GM23338 (cell line): ENCODE measurements around the gene DONSON.

Experiments used
- CREB1 ChIP-seq: fragments of 250-450 bp; sonication (Bioruptor Pico); IDR thresholded peaks from 2 replicates; pipeline ENCODE4 v1.5.0; 2020; ENCODE audit warnings: low read depth, mild to moderate bottlenecking, moderate library complexity
- EZH2 ChIP-seq: fragments of 200-600 bp; sonication (generic); IDR thresholded peaks from one replicate; pipeline ENCODE4 v1.8.0; 2017; ENCODE audit warnings: antibody characterized with exemption, mild to moderate bottlenecking, low read depth; ENCODE audit not compliant: unreplicated experiment
- EZH2phosphoT487 ChIP-seq: fragments of 200-600 bp; sonication (generic); IDR thresholded peaks from one replicate; pipeline ENCODE4 v1.8.1; 2018; ENCODE audit warnings: antibody characterized with exemption; ENCODE audit not compliant: unreplicated experiment
- POLR2AphosphoS5 ChIP-seq: IDR thresholded peaks from 2 replicates; pipeline ENCODE4 v1.6.1; 2016; ENCODE audit warnings: antibody characterized with exemption, low read depth
- TF ChIP-seq, protein P1 (sequence below), 2 experiments: fragments of 200-600 bp in 1 of 2; sonication (generic) in 1 of 2; conservative IDR thresholded peaks; 2 replicates each; pipeline versions ENCODE4 v1.5.1 to v1.6.1; 2016 to 2017; ENCODE audit warnings: antibody characterized with exemption in 2 of 2, low read depth in 2 of 2, mild to moderate bottlenecking in 2 of 2, moderate library complexity in 1 of 2
- TF ChIP-seq, protein P2 (sequence below): IDR thresholded peaks from one replicate; pipeline ENCODE4 v1.6.1; 2018; ENCODE audit warnings: antibody characterized with exemption; ENCODE audit not compliant: unreplicated experiment

DNA sequence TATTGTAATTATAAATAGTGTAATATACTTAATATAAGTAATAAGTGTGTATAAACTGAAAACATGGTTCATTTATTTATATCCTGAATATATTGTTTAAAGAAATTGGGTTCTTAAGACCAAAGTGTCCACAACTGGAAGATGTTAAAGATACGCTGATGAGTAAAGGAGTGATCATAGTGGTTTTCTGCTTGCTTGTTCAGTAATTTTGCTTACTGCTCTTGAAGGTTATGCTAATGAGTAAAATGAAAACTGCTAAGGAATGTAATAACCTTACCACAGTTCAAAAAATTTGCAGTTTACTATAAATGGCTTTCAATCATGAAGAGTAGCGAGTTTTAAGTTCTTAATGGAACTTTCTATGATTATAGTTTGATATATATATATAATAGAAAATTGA is 22.0 kb downstream of the DONSON start:
- TF ChIP-seq EZH2phosphoT487 (no peak), EZH2 (no peak), POLR2AphosphoS5 (no peak), CREB1 (CRISPR knock-in tag) (no peak)
- TF ChIP-seq, protein P1, sequence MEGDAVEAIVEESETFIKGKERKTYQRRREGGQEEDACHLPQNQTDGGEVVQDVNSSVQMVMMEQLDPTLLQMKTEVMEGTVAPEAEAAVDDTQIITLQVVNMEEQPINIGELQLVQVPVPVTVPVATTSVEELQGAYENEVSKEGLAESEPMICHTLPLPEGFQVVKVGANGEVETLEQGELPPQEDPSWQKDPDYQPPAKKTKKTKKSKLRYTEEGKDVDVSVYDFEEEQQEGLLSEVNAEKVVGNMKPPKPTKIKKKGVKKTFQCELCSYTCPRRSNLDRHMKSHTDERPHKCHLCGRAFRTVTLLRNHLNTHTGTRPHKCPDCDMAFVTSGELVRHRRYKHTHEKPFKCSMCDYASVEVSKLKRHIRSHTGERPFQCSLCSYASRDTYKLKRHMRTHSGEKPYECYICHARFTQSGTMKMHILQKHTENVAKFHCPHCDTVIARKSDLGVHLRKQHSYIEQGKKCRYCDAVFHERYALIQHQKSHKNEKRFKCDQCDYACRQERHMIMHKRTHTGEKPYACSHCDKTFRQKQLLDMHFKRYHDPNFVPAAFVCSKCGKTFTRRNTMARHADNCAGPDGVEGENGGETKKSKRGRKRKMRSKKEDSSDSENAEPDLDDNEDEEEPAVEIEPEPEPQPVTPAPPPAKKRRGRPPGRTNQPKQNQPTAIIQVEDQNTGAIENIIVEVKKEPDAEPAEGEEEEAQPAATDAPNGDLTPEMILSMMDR (conservative IDR thresholded peaks at IDR 0.05; ENCODE audit: low read depth in 2 of 2), result no peak
- TF ChIP-seq, protein P2, sequence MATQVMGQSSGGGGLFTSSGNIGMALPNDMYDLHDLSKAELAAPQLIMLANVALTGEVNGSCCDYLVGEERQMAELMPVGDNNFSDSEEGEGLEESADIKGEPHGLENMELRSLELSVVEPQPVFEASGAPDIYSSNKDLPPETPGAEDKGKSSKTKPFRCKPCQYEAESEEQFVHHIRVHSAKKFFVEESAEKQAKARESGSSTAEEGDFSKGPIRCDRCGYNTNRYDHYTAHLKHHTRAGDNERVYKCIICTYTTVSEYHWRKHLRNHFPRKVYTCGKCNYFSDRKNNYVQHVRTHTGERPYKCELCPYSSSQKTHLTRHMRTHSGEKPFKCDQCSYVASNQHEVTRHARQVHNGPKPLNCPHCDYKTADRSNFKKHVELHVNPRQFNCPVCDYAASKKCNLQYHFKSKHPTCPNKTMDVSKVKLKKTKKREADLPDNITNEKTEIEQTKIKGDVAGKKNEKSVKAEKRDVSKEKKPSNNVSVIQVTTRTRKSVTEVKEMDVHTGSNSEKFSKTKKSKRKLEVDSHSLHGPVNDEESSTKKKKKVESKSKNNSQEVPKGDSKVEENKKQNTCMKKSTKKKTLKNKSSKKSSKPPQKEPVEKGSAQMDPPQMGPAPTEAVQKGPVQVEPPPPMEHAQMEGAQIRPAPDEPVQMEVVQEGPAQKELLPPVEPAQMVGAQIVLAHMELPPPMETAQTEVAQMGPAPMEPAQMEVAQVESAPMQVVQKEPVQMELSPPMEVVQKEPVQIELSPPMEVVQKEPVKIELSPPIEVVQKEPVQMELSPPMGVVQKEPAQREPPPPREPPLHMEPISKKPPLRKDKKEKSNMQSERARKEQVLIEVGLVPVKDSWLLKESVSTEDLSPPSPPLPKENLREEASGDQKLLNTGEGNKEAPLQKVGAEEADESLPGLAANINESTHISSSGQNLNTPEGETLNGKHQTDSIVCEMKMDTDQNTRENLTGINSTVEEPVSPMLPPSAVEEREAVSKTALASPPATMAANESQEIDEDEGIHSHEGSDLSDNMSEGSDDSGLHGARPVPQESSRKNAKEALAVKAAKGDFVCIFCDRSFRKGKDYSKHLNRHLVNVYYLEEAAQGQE, result no peak
